Inflammatory macrophage treated with lipopolysaccharide for 1 hour (primary cell): ENCODE results near the gene CFAP251.

Source experiments
- DNase-seq, 2 donors: peaks; one replicate each; pipeline ENCODE4 v3.0.0-alpha.2; 2020 to 2022

Gene CFAP251

DNA sequence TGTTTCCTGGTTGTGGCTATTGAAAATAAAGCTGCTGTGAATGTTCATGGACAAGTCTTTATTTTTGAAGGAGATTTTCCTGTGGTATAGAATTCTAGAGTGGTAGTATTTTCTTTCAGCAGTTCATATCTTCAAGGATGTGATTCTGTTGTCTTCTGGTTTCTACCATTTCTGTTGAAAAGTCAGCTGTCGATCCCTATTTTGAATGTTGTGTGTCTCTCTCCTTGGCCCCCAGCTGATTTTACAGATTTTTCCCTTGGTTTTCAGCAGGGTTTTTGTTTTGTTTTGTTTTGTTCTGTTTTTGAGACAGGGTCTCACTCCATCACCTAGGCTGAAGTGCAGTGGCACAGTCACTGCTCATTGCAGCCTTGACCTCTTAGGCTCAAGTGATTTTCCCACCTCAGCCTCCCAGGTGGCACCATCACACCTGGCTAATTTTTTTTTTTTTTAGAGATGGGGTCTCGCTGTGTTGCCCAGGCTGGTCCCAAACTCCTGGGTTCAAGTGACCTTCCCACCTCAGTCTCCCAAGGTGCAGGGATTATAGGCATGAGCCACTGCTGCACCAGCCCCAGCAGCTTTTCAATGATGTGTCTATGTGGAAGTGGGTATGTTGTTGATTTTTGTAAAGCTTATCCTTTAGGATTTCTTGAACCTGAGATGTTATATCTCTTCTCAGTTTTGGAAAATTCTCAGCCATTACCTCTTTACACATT is 28.1 kb downstream of the CFAP251 start:
- no peak for DNase-seq

DNA sequence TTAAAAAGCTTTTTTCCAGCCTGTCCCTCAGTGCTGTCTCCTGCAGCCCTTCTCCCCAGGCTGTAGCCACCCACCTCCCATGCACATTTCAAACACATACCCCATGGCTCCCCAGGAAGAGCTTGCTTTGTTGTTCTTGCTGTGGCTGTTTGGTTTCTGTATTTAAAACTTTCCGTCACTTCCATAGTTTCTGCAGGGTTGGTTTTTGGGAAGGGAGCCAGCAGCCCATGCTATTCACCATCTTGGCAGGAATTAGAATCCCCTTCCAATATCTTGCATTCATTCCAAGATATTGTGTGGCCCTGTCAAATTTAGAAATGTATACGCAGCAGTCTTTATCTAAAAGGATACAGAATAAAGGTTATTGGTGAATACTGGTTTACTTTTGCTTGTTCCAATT is 29.6 kb downstream of the CFAP251 start:
- no peak for DNase-seq

DNA sequence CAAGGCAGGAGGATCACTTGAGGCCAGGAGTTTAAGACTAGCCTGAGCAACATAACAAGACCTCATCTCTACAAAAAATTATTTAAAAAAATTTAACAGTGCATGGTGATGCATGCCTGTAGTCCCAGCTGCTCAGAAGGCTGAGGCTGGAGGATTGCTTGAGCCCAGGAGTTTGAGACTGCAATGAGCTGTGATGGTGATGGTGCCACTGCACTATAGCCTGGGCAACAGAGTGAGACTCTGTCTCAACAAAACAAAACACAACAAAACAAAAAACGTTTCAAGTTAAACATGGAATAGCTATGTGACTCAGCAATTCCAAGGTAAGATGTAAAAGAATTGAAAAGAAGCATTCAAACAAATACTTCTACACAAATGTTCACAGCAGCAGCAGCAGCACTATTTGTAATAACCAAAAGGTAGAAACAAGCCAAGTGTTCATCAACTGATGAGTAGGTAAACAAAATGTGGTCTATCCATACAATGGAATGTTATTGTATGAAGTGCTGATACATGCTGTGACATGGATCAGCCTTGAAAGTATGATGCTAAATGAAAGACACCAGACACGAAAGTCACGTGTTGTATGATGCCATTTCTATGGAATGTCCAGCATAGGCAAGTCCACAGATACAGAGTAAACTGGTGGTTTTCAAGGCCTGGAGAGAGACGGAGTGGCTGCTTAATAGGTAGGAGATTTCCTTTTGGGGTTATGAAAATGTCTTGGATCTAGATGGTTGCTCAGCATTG is 31.4 kb downstream of the CFAP251 start:
- no peak for DNase-seq

DNA sequence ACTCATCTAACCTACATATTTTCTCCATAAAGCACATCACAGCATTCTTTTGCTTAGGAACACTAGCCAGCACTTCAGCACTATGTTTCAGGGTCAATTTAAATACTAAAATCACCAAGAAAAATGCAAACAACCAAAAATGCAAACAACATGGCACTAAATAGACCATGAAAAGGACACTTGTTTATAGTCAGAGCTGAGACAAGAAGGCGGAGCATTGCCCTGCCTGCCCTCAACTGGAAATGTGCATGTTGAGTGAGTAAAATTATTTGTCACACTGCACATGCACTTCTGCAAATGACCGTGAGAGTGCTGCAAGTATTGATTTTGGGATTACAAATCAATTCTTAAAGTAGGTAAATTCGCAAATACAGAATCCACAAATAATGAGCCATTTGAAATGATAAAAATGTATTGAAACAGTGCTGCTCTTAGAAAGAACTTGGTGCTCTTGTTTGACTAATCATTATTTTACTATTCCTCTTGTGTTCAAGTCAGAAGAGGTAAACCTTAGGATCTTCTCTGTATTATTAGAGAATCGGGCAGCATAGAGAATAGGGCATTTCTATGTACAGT is 34.8 kb downstream of the CFAP251 start:
- no peak for DNase-seq

DNA sequence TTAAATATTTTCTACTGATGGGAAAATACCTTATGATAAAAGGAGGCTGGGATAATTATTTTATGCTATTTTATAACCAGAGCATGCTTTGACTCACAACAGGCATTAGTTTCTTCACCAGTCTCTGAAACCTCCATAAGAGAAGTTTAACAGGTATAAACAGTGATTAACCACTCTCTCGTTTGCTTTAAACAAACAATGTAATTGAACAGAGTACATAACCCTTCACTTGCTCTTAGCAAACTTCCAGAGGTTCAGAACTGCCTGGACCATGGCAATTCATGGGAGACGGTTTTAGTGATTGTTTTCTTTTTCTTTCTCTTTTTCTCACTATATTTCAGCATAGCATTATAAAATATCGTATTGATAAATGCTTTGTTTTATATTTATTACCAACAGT is 35.3 kb downstream of the CFAP251 start:
- DNase-seq = no peak

DNA sequence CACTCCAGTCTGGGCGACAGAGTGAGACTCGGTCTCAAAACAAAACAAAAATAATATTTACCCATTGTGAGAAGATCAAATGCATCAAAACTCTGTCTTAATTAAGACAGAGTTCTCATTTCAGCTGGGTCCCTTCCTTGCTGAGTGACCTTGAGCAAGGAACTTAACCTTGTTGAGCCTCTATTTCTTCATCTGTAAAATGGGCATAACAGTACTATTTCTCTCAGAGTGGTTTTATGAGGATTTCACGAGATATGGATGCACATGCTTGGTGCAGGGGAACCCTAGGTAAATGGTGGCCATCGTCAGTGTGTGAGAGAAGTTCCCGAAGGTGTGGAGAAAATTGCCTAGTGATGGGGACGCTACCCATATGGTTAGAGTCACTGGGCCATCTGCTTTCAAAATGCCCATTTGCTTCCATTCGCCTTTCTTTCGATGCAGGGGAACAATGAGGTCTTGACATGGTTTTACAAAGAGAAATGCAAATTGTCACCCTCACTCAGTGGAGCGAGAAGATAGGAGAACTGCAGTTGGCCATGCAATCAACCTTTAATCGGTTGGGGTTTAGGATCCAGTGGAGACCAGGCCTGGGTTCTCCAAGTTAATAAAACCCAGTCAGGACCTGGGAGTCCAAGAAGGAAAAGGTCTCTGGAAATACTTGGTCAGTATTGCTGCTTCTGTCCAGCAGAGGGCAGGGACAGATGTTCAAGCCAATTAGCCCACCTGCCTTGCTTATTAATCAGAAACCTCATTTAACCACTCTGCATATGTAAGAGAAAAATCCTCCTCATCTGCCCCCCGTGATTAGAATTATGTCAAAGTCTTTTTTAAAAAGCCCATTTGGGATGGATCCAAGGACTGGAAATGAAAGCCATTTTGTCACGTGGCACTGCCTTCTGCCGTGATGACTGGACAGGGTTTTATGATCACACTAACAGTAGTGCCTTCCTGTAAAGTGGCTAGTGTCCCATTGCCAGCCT is 37.2 kb downstream of the CFAP251 start:
- DNase-seq = peak in 1 of 2 donors; percentile 19

DNA sequence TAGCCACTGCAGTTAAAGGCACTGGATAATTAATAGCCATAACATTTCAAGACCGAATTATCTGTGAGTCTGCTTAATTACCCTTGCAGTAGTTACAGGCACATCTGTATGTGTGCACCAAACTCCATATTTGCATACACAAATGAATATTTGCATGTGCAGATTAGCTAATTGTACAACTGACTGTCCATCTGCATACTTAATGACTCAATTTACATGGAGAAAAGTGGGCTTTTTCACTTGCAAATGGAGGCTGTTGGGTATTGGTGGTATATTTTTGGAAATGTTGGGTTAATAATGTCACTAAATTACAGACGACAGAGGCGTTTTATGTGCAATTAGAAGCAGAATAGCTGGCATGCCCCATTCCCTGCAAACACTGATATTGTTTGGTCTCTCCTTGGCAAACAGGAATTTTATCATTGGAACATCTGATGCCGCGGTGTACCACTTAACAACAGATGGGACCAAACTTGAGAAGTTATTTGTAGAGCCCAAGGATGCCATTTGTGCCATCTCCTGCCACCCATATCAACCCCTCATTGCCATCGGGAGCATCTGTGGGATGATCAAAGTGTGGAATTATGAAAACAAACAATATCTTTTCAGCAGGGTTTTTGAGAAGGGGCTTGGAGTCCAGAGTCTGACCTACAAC is 39.6 kb downstream of the CFAP251 start:
- no peak for DNase-seq

DNA sequence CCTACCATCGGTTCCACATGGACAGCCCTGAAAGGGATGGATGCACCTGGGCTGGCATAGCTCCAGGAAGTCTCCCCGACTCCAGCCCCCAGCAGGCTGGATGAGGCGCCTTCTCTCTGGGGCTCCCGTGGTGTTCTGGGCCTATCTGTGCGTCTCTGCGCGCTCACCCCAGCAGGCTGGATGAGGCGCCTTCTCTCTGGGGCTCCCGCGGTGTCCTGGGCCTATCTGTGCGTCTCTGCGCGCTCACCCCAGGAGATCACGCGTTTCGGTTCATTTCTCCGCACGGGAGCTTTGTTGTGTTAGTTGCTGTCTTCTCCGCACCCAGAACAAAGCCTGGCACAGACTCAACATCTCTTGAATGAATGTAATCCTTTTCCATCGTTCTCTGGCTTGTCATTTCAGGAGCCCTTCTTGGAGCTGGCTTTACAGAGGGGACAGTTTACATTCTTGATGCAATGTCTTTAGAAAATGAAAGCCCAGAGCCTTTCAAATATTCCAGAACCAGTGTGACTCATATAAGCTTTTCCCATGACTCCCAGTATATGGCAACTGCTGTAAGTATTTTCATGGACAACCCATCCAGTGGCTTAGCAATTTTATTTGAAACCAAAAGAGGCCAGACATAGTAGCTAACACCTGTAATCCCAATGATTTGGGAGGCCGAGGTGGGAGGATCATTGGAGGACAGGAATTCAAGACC is 40.3 kb downstream of the CFAP251 start:
- no peak for DNase-seq

DNA sequence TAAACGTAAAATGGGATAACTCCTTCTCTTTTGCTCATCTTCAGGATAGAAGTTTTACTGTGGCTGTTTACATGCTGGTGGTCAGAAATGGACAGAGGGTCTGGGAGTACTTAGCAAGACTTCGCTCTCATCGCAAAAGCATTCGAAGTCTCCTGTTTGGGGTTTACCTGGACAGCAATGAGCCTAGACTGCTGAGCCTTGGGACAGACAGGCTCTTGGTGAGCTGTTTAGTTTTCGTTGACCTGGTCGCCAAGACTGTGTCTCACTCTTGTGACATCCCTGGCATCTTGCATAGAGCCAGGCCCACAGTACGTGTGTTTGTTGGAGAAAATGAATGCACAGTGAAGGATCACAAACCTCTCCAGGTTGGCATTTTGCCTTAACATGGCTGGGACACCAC is 42.1 kb downstream of the CFAP251 start:
- DNase-seq = no peak

DNA sequence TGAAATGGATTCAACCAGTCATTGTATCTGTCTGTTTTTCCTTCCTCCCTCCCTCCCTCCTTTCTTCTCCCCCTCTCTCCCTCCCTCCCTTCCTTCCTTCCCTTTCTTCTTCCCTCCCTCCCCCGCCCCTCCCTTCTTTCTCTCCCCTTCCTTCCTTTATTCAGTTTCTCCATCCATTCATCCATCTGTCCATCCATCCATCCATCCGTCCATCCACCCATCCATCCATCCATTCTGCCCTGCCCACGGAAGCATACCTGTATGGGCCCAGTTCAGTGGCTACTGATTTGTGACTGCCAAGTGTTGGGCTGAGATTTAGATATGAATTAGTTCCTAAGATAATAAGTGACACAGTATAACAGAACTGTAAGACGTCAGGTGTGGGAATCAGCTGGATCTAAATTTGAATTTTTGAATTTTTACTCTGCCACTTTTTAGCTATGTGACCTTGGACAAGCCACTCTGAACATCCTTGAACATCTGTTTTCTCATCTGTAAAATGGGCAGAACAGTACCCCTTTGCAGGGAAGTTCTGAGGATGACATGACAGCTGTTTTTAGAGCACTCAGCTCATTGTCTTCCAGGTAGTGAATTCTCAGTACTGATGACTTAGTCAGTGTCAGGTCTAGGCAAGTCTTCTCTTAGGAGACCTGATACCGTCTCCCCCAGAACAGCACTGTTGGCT is 42.9 kb downstream of the CFAP251 start:
- no peak for DNase-seq

DNA sequence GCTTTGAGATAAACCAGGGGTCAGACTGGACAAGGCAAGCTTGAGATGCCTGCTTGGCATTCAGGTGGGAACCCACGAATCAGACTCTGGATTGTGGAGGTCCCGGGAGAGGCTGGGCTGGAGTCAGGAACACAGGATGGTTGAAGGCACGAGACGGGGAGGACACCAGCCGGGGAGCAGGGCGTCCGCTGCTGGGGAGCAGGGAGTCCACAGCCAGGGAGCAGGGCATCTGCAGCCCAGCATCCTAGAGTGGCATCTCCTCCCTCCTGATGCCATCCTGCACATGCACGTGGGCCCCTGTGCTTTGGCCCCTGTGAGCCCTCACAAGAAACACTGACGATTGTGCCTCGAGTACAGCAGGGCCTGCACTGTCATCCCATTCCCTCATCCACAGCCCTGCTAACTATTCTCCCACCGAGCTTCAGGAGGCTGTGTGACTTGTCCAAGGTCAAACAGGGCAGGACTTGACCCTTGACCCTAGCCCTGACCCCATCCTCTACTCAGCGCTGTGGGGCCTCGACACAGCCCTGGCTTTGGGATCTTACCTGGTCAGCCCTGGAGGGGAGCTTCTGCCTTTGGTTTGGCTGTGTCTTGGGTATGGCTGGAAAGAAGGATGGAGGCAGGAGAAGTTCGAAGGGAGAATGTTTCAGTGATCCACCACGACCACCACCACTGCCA is 45.1 kb downstream of the CFAP251 start:
- no peak for DNase-seq

DNA sequence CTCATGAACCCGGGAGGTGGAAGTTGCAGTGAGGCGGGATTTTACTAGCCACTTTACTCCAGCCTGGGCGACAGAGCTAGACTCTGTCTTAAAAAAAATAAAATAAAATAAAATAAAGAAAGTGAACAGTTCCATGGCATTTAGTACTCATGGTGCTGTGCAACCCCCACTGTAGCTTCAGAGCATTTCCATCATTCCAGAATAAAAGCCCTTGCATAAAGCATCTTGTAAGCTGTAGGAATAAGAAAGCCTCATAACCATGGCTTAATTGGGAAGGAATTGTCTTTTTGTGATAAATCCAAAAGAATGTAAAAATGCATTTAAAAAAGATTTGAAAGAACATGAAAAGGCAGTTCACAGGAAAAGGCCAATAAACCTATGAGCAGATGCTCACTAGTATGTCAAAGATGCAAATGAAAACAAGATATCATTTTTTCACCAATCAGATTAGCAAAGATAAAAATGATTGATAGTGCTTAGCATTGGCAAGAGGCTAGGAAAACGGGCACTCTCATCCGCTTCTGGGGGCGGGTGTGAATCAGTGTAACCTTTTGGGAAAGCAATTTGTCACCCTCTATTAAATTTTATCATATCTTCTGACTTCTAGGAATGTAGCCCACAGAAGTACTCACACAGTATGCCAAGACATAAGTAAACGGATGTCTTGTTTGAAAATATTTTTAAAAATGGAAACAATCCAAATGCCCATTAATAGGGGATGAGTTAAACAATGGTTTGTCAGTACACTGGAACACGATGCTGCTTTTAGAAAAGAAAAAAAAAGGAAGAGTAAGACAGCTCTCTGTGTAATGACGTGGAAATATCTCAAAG is 46.6 kb downstream of the CFAP251 start:
- no peak for DNase-seq

DNA sequence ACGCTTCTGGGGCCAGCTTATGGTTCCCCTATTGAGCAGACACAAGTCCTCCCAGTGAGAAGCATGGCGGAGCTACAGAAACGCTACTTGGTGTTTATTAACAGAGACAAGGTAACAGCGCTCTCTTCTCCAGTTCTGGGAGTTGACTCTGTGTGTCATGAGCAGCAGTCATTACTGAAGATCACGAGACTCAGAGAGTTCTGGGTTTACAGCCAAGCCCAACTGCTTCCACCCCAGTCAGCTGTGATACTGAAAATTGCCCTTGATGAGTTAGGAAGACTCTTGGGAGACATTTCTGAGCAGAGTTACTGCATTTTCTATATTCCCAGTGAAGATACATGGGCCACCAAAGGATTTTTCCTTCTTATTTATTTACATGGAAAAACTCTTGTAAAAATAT is 48.6 kb downstream of the CFAP251 start:
- DNase-seq = no peak

DNA sequence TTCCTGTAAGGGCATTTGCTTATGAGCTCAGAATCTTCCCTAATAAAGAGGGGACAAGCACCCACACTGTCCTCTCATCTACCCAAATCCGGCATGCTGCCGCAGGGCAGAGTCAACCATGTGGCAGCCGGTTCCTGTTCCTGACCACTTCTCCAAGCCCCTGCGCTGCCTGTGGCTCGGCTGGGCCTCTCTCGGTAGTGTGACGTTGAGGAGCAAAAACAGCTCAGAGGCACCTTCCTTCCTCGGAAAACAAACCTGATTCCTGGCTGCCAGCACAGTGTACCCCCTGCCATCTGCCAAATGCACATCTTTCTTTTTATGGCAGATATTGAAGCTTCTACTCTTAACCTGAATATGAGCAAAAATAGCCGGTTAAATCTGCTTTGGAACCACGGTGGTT is 50.5 kb downstream of the CFAP251 start:
- DNase-seq = peak; percentile 54 to 56

DNA sequence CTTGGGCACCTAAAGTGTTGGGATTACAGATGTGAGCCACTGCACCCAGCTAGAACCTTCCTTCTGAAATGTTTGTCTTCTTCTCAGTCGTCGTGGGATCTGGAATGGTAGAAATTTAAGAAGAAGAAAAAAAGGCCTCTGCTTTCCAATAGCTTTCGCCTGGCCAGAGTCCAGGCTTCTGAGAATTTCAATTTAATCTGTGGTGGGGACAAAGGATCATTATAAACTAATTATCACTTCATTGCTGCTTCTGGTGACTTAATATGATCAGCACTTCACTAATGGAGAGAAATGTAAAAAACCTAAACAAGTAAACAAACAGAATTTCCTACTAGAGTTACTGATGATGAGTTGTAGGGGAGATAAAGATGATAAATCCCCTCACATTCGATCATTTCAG is 51.3 kb downstream of the CFAP251 start:
- no peak for DNase-seq

DNA sequence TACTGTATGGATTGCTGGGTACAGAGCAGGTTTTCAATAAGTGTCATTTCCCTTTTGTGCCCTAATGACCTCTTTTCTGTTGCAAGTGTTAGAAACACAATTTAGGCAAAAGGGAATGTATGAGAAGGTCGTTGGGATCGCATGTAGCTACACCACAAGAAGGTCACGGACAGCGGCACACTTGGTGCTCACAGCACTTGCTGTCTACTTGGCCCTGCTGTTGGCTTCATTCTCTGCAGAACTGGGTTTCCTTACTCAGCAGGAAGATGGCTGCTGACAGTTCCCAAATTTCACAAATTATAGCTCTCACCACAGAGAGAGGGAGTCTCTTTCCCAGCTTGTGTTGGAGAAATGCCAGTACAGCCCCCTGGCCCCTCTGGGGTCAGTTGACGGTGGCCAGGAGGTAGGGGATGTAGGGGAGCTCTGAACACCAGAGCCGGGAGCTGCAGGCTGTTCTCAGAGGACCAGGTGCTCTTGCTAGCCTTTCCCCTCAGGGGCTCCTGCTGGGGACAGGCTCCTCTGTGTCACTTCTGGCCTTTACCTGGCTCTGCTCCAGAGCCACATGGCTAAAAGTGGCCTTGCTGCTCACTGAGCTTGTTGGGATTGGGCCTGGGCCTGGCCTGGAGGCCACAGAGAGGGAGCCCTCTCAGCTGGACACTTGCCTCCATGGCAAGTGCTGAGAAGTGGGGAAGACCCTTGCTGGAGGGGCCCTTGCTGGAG is 52.3 kb downstream of the CFAP251 start:
- peak in 1 of 2 donors; percentile 7 for DNase-seq

DNA sequence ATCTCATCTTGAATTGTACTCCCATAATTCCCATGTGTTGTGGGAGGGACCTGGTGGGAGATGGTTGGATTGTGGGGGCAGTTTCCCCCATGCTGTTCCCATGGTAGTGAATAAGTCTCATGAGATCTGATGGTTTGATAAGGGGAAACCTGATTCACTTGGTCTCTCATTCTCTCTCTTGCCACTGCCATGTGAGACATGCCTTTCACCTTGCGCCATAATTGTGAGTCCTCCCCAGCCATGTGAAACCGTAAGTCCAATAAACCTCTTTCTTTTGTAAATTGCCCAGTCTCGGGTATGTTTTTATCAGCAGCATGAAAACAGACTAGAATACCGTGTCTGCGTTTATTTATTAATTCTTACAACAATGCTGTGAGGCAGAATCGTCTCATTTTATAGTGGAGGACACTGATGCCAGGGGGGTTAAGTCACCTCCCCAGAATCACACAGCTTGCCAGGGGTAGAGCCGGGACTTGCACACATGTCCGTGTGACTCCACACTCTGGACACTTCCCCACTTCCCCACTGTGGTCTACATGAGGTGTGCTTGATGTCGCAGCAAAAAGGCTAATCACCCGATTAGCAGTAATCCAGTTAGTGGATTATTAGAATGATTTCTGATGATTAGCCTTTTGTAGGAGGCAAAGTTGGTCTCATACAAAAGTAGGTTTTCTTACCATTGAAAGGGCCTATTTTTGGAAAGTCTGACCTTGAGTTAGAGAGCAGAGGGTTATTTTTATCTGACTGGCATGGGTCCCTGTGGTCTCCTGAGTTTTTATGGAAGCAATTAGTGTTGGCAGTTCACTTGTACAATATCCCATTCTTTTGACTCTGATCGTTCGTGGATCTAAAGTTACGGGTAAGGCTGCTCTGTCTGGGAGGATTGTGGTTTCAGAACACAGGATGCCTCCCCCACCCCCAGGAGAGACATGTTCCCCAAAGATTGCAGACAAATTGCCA is 55.9 kb downstream of the CFAP251 start:
- DNase-seq = no peak

DNA sequence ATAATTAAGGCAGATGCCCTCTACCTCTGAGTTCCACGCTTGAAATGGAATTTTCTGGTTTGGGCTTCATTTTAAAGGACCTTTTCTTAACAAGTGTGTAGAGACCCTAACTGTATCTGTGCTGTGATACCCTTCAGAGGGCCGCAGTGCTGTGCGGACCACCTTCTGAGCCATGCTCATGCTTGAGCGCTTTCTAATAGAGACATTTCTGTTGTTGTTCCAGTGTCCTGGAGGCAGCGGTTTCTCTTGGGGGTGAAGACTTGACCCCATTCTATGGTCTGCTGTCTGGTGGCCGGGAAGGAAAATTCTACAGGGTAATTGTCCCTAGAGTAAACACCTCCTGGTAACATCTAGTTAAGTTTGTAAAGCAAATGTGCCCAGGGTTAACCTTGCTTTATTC is 56.6 kb downstream of the CFAP251 start:
- no peak for DNase-seq
